HEK293 (cell line): ENCODE data around the gene MRPS9.

Experiments used
- CTCF ChIA-PET: fragments of 350-600 bp; formaldehyde crosslinking; extraction: SDS; loops from one replicate; lab custom pipeline; 2021; ENCODE audit warnings: antibody characterized with exemption; lab: Yijun Ruan, JAX
- POLR2A ChIA-PET: fragments of 300-600 bp; formaldehyde crosslinking; extraction: SDS; loops from one replicate; lab custom pipeline; 2020; ENCODE audit warnings: antibody characterized with exemption, inconsistent platforms; lab: Yijun Ruan, JAX
- H3K27ac ChIP-seq: fragments of 200-500 bp; sonication (Bioruptor generic); 2 replicates; pipeline ENCODE4 v1.5.1; 2014; ENCODE audit warnings: low read depth, low read length, control low read depth, inconsistent platforms; ENCODE audit errors: extremely low read depth
- H3K36me3 ChIP-seq, 2 experiments: fragments of 200-500 bp in 1 of 2; sonication (Bioruptor generic) in 1 of 2; 1 replicate in 1 of 2; 2 replicates in 1 of 2; pipeline ENCODE4 v1.5.1; 2014 to 2017; ENCODE audit warnings: inconsistent platforms in 2 of 2, low read length in 2 of 2; ENCODE audit not compliant: control insufficient read depth in 2 of 2, insufficient read depth in 1 of 2
- H3K4me1 ChIP-seq: fragments of 200-500 bp; sonication (Bioruptor generic); 2 replicates; pipeline ENCODE4 v1.5.1; 2014; ENCODE audit warnings: mild to moderate bottlenecking, low read length, inconsistent platforms; ENCODE audit not compliant: control insufficient read depth, insufficient read depth
- H3K4me3 ChIP-seq: 2 replicates; pipeline ENCODE4 v1.5.1; 2011; ENCODE audit warnings: low read depth, mild to moderate bottlenecking, control low read depth, low read length, moderate library complexity
- H3K9me3 ChIP-seq: fragments of 200-500 bp; sonication (Bioruptor generic); 2 replicates; pipeline ENCODE4 v1.5.1; 2014; ENCODE audit warnings: low read depth, low read length, inconsistent platforms; ENCODE audit not compliant: control insufficient read depth, insufficient read depth
- KLF8 ChIP-seq: fragments of 450-650 bp; formaldehyde crosslinking; IDR thresholded peaks from 2 replicates; pipeline ENCODE4 v1.5.1; 2016; ENCODE audit warnings: missing biosample characterization, missing genetic modification characterization
- PRDM10 ChIP-seq: fragments of 450-650 bp; formaldehyde crosslinking; IDR thresholded peaks from 2 replicates; pipeline ENCODE4 v1.5.1; 2016; ENCODE audit warnings: missing biosample characterization, missing genetic modification characterization
- TSHZ1 ChIP-seq: fragments of 450-650 bp; formaldehyde crosslinking; IDR thresholded peaks from 2 replicates; pipeline ENCODE4 v1.5.1; 2016; ENCODE audit warnings: missing biosample characterization, missing genetic modification characterization, borderline replicate concordance
- ZBTB48 ChIP-seq: fragments of 450-650 bp; formaldehyde crosslinking; IDR thresholded peaks from 2 replicates; pipeline ENCODE4 v1.5.1; 2016; ENCODE audit warnings: missing biosample characterization, missing genetic modification characterization
- ZIC2 ChIP-seq: fragments of 450-650 bp; formaldehyde crosslinking; IDR thresholded peaks from 2 replicates; pipeline ENCODE4 v1.5.1; 2016; ENCODE audit warnings: missing biosample characterization, missing genetic modification characterization
- ZNF157 ChIP-seq: fragments of 450-650 bp; formaldehyde crosslinking; IDR thresholded peaks from 2 replicates; pipeline ENCODE4 v1.5.1; 2016; ENCODE audit warnings: missing biosample characterization, missing genetic modification characterization
- ZNF302 ChIP-seq: fragments of 450-650 bp; formaldehyde crosslinking; IDR thresholded peaks from 2 replicates; pipeline ENCODE4 v1.5.1; 2016; ENCODE audit warnings: missing biosample characterization, missing genetic modification characterization, low read depth
- ZNF394 ChIP-seq: fragments of 450-650 bp; formaldehyde crosslinking; IDR thresholded peaks from 2 replicates; pipeline ENCODE4 v1.5.1; 2016; ENCODE audit warnings: missing biosample characterization, missing genetic modification characterization, mild to moderate bottlenecking, moderate library complexity, borderline replicate concordance
- ZNF404 ChIP-seq: fragments of 450-650 bp; formaldehyde crosslinking; IDR thresholded peaks from 2 replicates; pipeline ENCODE4 v1.5.1; 2017; ENCODE audit warnings: missing biosample characterization, missing genetic modification characterization
- ZNF560 ChIP-seq: fragments of 450-650 bp; formaldehyde crosslinking; IDR thresholded peaks from 2 replicates; pipeline ENCODE4 v1.5.1; 2017; ENCODE audit warnings: missing biosample characterization, missing genetic modification characterization, borderline replicate concordance
- ZNF701 ChIP-seq: fragments of 450-650 bp; formaldehyde crosslinking; IDR thresholded peaks from 2 replicates; pipeline ENCODE4 v1.5.1; 2016; ENCODE audit warnings: missing biosample characterization, missing genetic modification characterization
- TF ChIP-seq, protein P1 (sequence below): fragments of 450-650 bp; IDR thresholded peaks from 2 replicates; pipeline ENCODE4 v1.5.1; 2018; ENCODE audit warnings: missing biosample characterization, missing genetic modification characterization
- TF ChIP-seq, protein P2 (sequence below): fragments of 450-650 bp; formaldehyde crosslinking; IDR thresholded peaks from 2 replicates; pipeline ENCODE4 v1.5.1; 2017; ENCODE audit warnings: missing biosample characterization, missing genetic modification characterization

MRPS9 gene

DNA sequence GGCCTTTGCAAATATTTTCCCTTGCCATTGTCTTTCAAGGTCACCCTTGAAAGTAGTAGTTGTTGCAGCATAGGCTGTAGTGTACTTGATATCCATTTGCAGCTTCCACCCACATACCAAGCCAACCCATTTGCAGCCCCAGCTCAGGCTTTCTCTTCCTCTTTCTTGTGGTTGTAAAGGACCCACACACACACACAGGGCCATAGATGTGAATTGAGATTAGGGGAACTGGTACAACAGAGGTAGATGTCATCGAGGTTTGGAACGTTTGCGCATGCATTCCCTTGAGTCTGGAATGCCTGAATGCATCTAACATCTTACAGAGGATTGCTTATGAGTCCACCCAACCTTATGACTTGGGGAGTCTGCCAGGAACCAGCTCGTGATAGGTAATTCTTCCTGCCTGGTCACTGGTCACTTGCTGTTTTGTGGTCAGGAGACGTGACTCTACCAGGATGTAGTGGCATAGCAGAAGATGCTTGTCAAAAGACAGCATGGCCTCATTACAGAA is 91.9 kb downstream of the MRPS9 start:
- ChIA-PET CTCF (interaction anchor here (0.6 kb wide), 1 partner anchor 70 kb away, joined by 3 read pairs; no protein-coding TSS in a partner anchor), POLR2A (no interaction called here)
- H3K4me3 ChIP-seq, result no peak overlapping the region
- no peaks in the 10 kb centered on the region for H3K36me3 ChIP-seq
- no peaks in the 10 kb centered on the region for H3K9me3 ChIP-seq
- TF ChIP-seq PRDM10 (tag by site-specific recombination) (no peak), ZNF404 (tag by site-specific recombination) (no peak), ZNF701 (no peak), ZNF394 (tag by site-specific recombination) (no peak), KLF8 (tag by site-specific recombination) (no peak), ZBTB48 (tag by site-specific recombination) (no peak), ZNF302 (tag by site-specific recombination) (no peak)
- TF ChIP-seq, protein P1, sequence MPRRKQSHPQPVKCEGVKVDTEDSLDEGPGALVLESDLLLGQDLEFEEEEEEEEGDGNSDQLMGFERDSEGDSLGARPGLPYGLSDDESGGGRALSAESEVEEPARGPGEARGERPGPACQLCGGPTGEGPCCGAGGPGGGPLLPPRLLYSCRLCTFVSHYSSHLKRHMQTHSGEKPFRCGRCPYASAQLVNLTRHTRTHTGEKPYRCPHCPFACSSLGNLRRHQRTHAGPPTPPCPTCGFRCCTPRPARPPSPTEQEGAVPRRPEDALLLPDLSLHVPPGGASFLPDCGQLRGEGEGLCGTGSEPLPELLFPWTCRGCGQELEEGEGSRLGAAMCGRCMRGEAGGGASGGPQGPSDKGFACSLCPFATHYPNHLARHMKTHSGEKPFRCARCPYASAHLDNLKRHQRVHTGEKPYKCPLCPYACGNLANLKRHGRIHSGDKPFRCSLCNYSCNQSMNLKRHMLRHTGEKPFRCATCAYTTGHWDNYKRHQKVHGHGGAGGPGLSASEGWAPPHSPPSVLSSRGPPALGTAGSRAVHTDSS (tag by site-specific recombination), result no peak
- H3K4me1 ChIP-seq, result no peaks in the 10 kb centered on the region
- no peak overlapping the region for H3K27ac ChIP-seq

GRCh38 chr2:105130546-105130945 is 92.7 kb downstream of the MRPS9 start:
- no peak overlapping the region for H3K4me3 ChIP-seq
- no peaks in the 10 kb centered on the region for H3K36me3 ChIP-seq
- no peaks in the 10 kb centered on the region for H3K9me3 ChIP-seq
- POLR2A ChIA-PET, result no interaction called here
- H3K27ac ChIP-seq, result no peak overlapping the region
- CTCF ChIA-PET, result interaction anchor here (0.8 kb wide), 1 partner anchor 51 kb away, joined by 3 read pairs; no protein-coding TSS in a partner anchor
- TF ChIP-seq ZIC2 (no peak), TSHZ1 (tag by site-specific recombination) (no peak), ZNF560 (no peak), ZNF157 (peak; percentile 68)
- TF ChIP-seq, all 188 proteins: peak for 1
- H3K4me1 ChIP-seq, result no peaks in the 10 kb centered on the region

DNA sequence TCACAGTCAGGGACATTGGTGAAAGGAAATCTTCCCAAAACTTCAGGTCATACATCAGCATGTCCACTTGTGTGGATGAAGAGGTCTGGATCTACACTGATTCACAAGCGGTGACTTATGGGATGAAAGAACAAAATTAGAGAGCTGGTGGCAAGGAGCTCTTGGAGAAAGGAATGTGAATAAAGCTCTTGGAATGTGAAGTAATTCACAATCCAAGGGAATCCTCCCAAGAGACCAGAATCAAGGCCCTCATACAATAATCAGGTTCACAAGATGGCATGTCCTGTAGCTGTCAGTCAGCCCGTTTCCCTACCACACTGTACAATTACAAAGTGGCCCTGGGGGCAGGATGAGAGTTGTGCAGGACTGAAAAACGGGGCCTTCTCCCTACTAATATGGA is 96.2 kb downstream of the MRPS9 start:
- H3K4me1 ChIP-seq, result no peaks in the 10 kb centered on the region
- TF ChIP-seq, protein P2, sequence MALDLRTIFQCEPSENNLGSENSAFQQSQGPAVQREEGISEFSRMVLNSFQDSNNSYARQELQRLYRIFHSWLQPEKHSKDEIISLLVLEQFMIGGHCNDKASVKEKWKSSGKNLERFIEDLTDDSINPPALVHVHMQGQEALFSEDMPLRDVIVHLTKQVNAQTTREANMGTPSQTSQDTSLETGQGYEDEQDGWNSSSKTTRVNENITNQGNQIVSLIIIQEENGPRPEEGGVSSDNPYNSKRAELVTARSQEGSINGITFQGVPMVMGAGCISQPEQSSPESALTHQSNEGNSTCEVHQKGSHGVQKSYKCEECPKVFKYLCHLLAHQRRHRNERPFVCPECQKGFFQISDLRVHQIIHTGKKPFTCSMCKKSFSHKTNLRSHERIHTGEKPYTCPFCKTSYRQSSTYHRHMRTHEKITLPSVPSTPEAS, result no peak
- TF ChIP-seq, all 188 proteins: peak for 0
- POLR2A ChIA-PET, result interaction anchor here (0.6 kb wide), 1 partner anchor 89 kb away, joined by 5 read pairs; no protein-coding TSS in a partner anchor
- Histone ChIP-seq H3K4me3 (no peak overlapping the region), H3K36me3 (no peaks in the 10 kb centered on the region), H3K9me3 (no peaks in the 10 kb centered on the region), H3K27ac (no peak overlapping the region)
- CTCF ChIA-PET, result interaction anchor here (1.0 kb wide), 1 partner anchor 102 kb away, joined by 3 read pairs; no protein-coding TSS in a partner anchor
